Cardiac muscle cell (in vitro differentiated cells and primary cell): ENCODE measurements around the gene TSKU. TPM values are rescaled to one million over a fixed set of nuclear protein-coding genes. Genes with fewer than 3 reads are reported as not detected.

Source experiments
- DNase-seq, 2 donors: peaks; one replicate each; pipeline versions ENCODE4 v3.0.0 to v3.0.0-alpha.2; 2010 to 2017; ENCODE audit warnings: low read depth in 1 of 2, low spot score in 1 of 2
- H3K27ac ChIP-seq: fragments of 200-600 bp; sonication (generic); 2 replicates; pipeline ENCODE4 v1.5.1; 2016
- H3K27me3 ChIP-seq: fragments of 200-600 bp; sonication (generic); 2 replicates; pipeline ENCODE4 v1.6.0; 2016; ENCODE audit warnings: control low read depth
- H3K36me3 ChIP-seq: fragments of 200-600 bp; sonication (generic); 2 replicates; pipeline ENCODE4 v1.5.1; 2016; ENCODE audit warnings: control low read depth
- H3K4me1 ChIP-seq: fragments of 200-600 bp; sonication (generic); 2 replicates; pipeline ENCODE4 v1.8.1; 2017; ENCODE audit warnings: low read depth, mild to moderate bottlenecking, mixed run types
- H3K4me3 ChIP-seq: fragments of 200-600 bp; sonication (generic); 2 replicates; pipeline ENCODE4 v1.5.1; 2016; ENCODE audit warnings: mild to moderate bottlenecking
- H3K9me3 ChIP-seq: fragments of 200-600 bp; sonication (generic); 2 replicates; pipeline ENCODE4 v1.5.1; 2017; ENCODE audit warnings: low read depth, mild to moderate bottlenecking, control low read depth
- polyA plus RNA-seq: library from polyadenylated mRNA; unstranded; fragments of >200 nt; fragmentation: Nextera tagmentation; extraction: Ambion mirVana; gene quantifications from 2 replicates; pipeline ENCODE4 v1.2.1, GENCODE V29; 2016
- total RNA-seq: library from RNA; depleted of rRNA; stranded (reverse); fragments of >200 nt; gene quantifications from 2 replicates; pipeline ENCODE4 v1.2.3, GENCODE V29; 2016
- TF ChIP-seq, protein P1 (sequence below): IDR thresholded peaks from 2 replicates; pipeline ENCODE4 v1.5.1; 2012; ENCODE audit warnings: low read depth, mild to moderate bottlenecking, low read length

Gene TSKU
- total and polyA plus RNA-seq, 2 experiments from 2014 or later, result 33.4 to 33.6 TPM

DNA sequence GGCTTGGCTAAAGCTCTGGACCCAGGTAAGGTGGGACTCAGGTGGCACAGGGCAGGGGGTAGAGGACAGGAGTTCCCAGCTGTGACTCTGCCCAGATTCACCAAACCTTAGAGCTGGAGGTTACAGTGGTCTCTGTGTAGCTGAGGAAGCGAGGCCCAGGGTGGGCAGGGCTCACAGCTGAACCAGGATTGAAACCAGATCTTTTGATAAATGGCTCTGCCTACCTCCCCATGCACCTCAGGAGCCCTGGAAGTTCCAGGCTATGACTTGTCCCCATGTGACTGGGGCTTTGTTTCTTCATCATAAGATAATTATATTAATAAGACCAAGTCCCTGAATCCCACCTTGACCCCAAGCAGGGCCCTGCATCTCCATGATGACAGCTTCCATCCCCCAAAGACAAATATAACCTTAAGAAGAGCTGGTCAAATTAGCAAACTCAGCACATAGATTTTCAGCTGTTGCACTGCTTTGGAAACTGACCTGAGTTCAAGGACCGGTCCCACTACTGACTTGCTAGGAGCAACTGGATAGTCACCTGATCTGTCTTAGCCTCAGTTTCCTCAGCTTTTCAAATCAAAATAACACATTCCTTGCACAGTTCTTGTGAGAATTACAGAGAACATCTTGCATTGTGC lies 21.3 kb upstream of the TSKU start:
- Histone ChIP-seq H3K27ac (no peak overlapping the region), H3K4me3 (no peak overlapping the region), H3K4me1 (peaks cover 6% of the 10 kb centered on the region), H3K27me3 (no peaks in the 10 kb centered on the region), H3K36me3 (no peaks in the 10 kb centered on the region), H3K9me3 (no peaks in the 10 kb centered on the region)
- no peak for DNase-seq
- TF ChIP-seq, protein P1, sequence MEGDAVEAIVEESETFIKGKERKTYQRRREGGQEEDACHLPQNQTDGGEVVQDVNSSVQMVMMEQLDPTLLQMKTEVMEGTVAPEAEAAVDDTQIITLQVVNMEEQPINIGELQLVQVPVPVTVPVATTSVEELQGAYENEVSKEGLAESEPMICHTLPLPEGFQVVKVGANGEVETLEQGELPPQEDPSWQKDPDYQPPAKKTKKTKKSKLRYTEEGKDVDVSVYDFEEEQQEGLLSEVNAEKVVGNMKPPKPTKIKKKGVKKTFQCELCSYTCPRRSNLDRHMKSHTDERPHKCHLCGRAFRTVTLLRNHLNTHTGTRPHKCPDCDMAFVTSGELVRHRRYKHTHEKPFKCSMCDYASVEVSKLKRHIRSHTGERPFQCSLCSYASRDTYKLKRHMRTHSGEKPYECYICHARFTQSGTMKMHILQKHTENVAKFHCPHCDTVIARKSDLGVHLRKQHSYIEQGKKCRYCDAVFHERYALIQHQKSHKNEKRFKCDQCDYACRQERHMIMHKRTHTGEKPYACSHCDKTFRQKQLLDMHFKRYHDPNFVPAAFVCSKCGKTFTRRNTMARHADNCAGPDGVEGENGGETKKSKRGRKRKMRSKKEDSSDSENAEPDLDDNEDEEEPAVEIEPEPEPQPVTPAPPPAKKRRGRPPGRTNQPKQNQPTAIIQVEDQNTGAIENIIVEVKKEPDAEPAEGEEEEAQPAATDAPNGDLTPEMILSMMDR, result no peak

DNA sequence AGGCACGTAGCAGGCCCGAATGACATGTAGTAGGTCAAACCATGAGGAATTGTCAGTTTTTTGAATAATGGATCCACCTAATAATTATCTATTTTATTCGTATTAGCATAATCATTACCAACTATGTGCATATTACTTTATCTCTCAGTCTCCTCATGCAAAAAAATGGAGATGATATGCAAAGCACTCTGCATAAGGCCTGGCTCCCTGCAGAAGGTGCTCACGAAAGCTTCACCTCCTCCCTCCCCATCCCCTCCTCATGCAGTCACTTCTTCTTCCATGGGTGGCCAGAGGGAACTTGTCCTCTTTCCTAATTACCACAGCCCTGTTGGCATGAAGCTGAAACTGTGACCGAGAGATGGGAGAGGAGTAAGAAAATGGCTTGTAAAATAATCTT lies 20.8 kb upstream of the TSKU start:
- Histone ChIP-seq H3K9me3 (no peaks in the 10 kb centered on the region), H3K27me3 (no peaks in the 10 kb centered on the region), H3K4me3 (no peak overlapping the region), H3K36me3 (no peaks in the 10 kb centered on the region), H3K27ac (no peak overlapping the region), H3K4me1 (peaks cover 6% of the 10 kb centered on the region)
- TF ChIP-seq, protein P1, result no peak
- no peak for DNase-seq

DNA sequence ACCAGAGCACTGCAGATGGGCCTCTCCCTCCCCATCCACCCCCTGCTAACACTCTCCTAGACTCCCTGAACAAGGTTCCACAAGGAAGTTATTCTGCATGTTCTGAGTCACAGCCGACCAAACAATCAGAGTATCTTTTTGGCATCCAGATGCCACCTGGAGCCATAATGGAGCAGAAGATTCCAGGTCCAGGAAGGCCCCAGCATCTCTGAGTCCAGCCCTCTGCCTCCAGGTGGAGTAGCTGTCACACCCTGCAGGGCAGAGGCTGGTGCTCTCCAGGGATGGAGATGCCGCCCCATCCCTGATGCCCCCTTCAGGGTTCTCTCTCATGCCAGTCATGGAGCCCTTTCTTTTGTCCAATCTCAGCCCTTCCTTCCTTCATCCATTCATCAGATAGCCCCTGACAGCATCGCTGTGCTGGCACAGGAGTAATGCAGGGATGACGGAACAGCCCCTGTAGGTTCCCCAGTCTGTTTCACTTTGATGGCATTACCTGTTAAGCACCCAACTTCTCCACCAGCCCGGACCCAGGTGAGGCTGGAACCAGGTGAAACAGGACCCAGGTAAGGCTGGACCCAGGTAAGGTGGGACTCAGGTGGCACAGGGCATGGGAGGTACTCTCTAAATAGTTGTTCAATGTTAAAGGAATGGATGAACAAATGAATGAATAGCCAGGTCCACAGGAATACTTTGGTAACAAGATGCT lies 20.1 kb upstream of the TSKU start:
- DNase-seq, result no peak
- TF ChIP-seq, protein P1, result no peak
- Histone ChIP-seq H3K36me3 (no peaks in the 10 kb centered on the region), H3K27ac (no peak overlapping the region), H3K4me1 (peaks cover 10% of the 10 kb centered on the region), H3K27me3 (no peaks in the 10 kb centered on the region), H3K4me3 (no peak overlapping the region), H3K9me3 (no peaks in the 10 kb centered on the region)

GRCh38 chr11:76763573-76764346 lies 19.4 kb upstream of the TSKU start:
- Histone ChIP-seq H3K27me3 (no peaks in the 10 kb centered on the region), H3K4me3 (no peak overlapping the region), H3K4me1 (peaks cover 16% of the 10 kb centered on the region), H3K27ac (no peak overlapping the region), H3K36me3 (no peaks in the 10 kb centered on the region), H3K9me3 (no peaks in the 10 kb centered on the region)
- DNase-seq, result peak in 1 of 2 donors; percentile 95
- TF ChIP-seq, protein P1, result no peak

- Histone ChIP-seq H3K27ac (no peak overlapping the region), H3K4me3 (no peak overlapping the region), H3K36me3 (no peaks in the 10 kb centered on the region), H3K9me3 (no peaks in the 10 kb centered on the region), H3K27me3 (no peaks in the 10 kb centered on the region), H3K4me1 (peaks cover 21% of the 10 kb centered on the region)
- DNase-seq, result no peak
- TF ChIP-seq, protein P1, result no peak
Observed at GRCh38 chr11:76764941-76765665, 18.1 kb upstream of the TSKU start.
